H9 (cell line): ENCODE results near the gene NTRK3. TPM values are rescaled to one million over a fixed set of nuclear protein-coding genes. Genes with fewer than 3 reads are reported as not detected.

Experiments
- DNase-seq: peaks from one replicate; pipeline ENCODE4 v3.0.0-alpha.2; 2017
- H2AFZ ChIP-seq: one replicate; pipeline ENCODE4 v1.6.1; 2013; ENCODE audit warnings: mild to moderate bottlenecking, low read length, control low read depth, moderate library complexity
- H2AK5ac ChIP-seq: 2 replicates; pipeline ENCODE4 v1.6.1; 2013; ENCODE audit warnings: low read length, control low read depth, mixed read lengths; ENCODE audit not compliant: insufficient read length
- H2BK120ac ChIP-seq: one replicate; pipeline ENCODE4 v1.6.1; 2013; ENCODE audit warnings: low read depth, mild to moderate bottlenecking, low read length, control low read depth, inconsistent platforms; ENCODE audit not compliant: poor library complexity, severe bottlenecking
- H2BK12ac ChIP-seq: 2 replicates; pipeline ENCODE4 v1.6.1; 2013; ENCODE audit warnings: low read length, control low read depth, mixed read lengths, low read depth; ENCODE audit not compliant: insufficient read length
- H2BK15ac ChIP-seq: 2 replicates; pipeline ENCODE4 v1.6.1; 2013; ENCODE audit warnings: low read depth, low read length, control low read depth
- H2BK20ac ChIP-seq: one replicate; pipeline ENCODE4 v1.6.1; 2013; ENCODE audit warnings: low read depth, mild to moderate bottlenecking, low read length, control low read depth, inconsistent platforms; ENCODE audit not compliant: poor library complexity, severe bottlenecking
- H2BK5ac ChIP-seq: 2 replicates; pipeline ENCODE4 v1.6.1; 2013; ENCODE audit warnings: low read length, control low read depth, mixed read lengths; ENCODE audit not compliant: insufficient read length
- H3K14ac ChIP-seq: 2 replicates; pipeline ENCODE4 v1.6.1; 2013; ENCODE audit warnings: low read length, control low read depth; ENCODE audit not compliant: insufficient read depth
- H3K18ac ChIP-seq: 2 replicates; pipeline ENCODE4 v1.6.1; 2013; ENCODE audit warnings: low read depth, mild to moderate bottlenecking, mixed read lengths, low read length, control low read depth; ENCODE audit not compliant: insufficient read length
- H3K23ac ChIP-seq: 2 replicates; pipeline ENCODE4 v1.6.1; 2013; ENCODE audit warnings: low read length, control low read depth, mixed read lengths, low read depth; ENCODE audit not compliant: insufficient read length
- H3K23me2 ChIP-seq: 2 replicates; pipeline ENCODE4 v1.6.1; 2013; ENCODE audit warnings: low read depth, mild to moderate bottlenecking, mixed read lengths, low read length, control low read depth; ENCODE audit not compliant: insufficient read length, poor library complexity, severe bottlenecking
- H3K27ac ChIP-seq: 2 replicates; pipeline ENCODE4 v1.5.1; 2013; ENCODE audit warnings: low read length, control low read depth, mixed read lengths, low read depth; ENCODE audit not compliant: insufficient read length
- H3K27me3 ChIP-seq: 2 replicates; pipeline ENCODE4 v1.6.1; 2013; ENCODE audit warnings: low read length, control low read depth, inconsistent platforms; ENCODE audit not compliant: insufficient read depth
- H3K4ac ChIP-seq: 2 replicates; pipeline ENCODE4 v1.6.1; 2013; ENCODE audit warnings: low read depth, mild to moderate bottlenecking, control low read depth, inconsistent platforms, low read length, moderate library complexity
- H3K4me1 ChIP-seq: 2 replicates; pipeline ENCODE4 v1.6.1; 2013; ENCODE audit warnings: low read length, control low read depth, inconsistent platforms; ENCODE audit not compliant: insufficient read depth
- H3K4me2 ChIP-seq: 2 replicates; pipeline ENCODE4 v1.6.1; 2013; ENCODE audit warnings: low read length, control low read depth, mixed read lengths; ENCODE audit not compliant: insufficient read length, insufficient read depth
- H3K56ac ChIP-seq: 2 replicates; pipeline ENCODE4 v1.6.1; 2013; ENCODE audit warnings: low read depth, mild to moderate bottlenecking, mixed read lengths, low read length, control low read depth; ENCODE audit not compliant: insufficient read length
- H3K79me1 ChIP-seq: 2 replicates; pipeline ENCODE4 v1.6.1; 2013; ENCODE audit warnings: low read depth, mild to moderate bottlenecking, moderate library complexity, low read length, control low read depth, inconsistent platforms; ENCODE audit not compliant: insufficient read depth, poor library complexity, severe bottlenecking
- H3K79me2 ChIP-seq: 2 replicates; pipeline ENCODE4 v1.6.1; 2013; ENCODE audit warnings: low read length, control low read depth, inconsistent platforms; ENCODE audit not compliant: insufficient read depth
- H3K9ac ChIP-seq: 2 replicates; pipeline ENCODE4 v1.6.1; 2013; ENCODE audit warnings: low read length, control low read depth, mixed read lengths; ENCODE audit not compliant: insufficient read length; ENCODE audit errors: extremely low read depth
- H3K9me3 ChIP-seq: one replicate; pipeline ENCODE4 v1.6.1; 2013; ENCODE audit warnings: low read depth, low read length, inconsistent platforms; ENCODE audit not compliant: control insufficient read depth
- H3T11ph ChIP-seq: one replicate; pipeline ENCODE4 v1.6.1; 2013; ENCODE audit warnings: mild to moderate bottlenecking, low read length, control low read depth, inconsistent platforms
- H4K20me1 ChIP-seq: one replicate; pipeline ENCODE4 v1.6.1; 2013; ENCODE audit not compliant: control insufficient read depth, insufficient read length, insufficient read depth
- H4K5ac ChIP-seq: 2 replicates; pipeline ENCODE4 v1.6.1; 2013; ENCODE audit warnings: low read depth, mild to moderate bottlenecking, mixed read lengths, low read length, control low read depth; ENCODE audit not compliant: insufficient read length
- H4K8ac ChIP-seq: replicated peaks from 2 replicates; pipeline ENCODE4 v1.6.1; 2013; ENCODE audit warnings: low read length, control low read depth, mixed read lengths, low read depth; ENCODE audit not compliant: insufficient read length
- H4K91ac ChIP-seq: 2 replicates; pipeline ENCODE4 v1.6.1; 2013; ENCODE audit warnings: low read depth, mild to moderate bottlenecking, moderate library complexity, mixed read lengths, low read length, control low read depth; ENCODE audit not compliant: insufficient read length
- H3K27ac Mint-ChIP-seq, 3 experiments: 2 replicates in 2 of 3; 3 replicates in 1 of 3; pipeline ENCODE4 v1.8.0; 2020 to 2021; ENCODE audit warnings: mixed read lengths in 3 of 3, mild to moderate bottlenecking in 1 of 3, moderate library complexity in 1 of 3
- H3K27me3 Mint-ChIP-seq: 2 replicates; pipeline ENCODE4 v1.8.0; 2021; ENCODE audit warnings: low read depth, mild to moderate bottlenecking, moderate library complexity, mixed read lengths
- H3K36me3 Mint-ChIP-seq, 3 experiments: 2 replicates in 2 of 3; 3 replicates in 1 of 3; pipeline ENCODE4 v1.8.0; 2020 to 2021; ENCODE audit warnings: low read depth in 3 of 3, mixed read lengths in 3 of 3; ENCODE audit not compliant: insufficient read depth in 1 of 3
- H3K4me1 Mint-ChIP-seq, 2 experiments: 2 replicates each; pipeline ENCODE4 v1.8.0; 2020; ENCODE audit warnings: mixed read lengths in 2 of 2
- H3K4me3 Mint-ChIP-seq, 2 experiments: 2 replicates in 1 of 2; 3 replicates in 1 of 2; pipeline ENCODE4 v1.8.0; 2020 to 2021; ENCODE audit warnings: mild to moderate bottlenecking in 2 of 2, mixed read lengths in 2 of 2, moderate library complexity in 1 of 2
- H3K9me3 Mint-ChIP-seq, 2 experiments: 2 replicates in 1 of 2; 3 replicates in 1 of 2; pipeline ENCODE4 v1.8.0; 2020; ENCODE audit warnings: mild to moderate bottlenecking in 2 of 2, mixed read lengths in 2 of 2, moderate library complexity in 1 of 2
- WGBS: extraction: QIAGEN DNeasy Blood & Tissue Kit; methylation state at CpG from one replicate; pipeline ENCODE4 v1.1.7; 2013; ENCODE audit warnings: missing lambda C conversion rate, low lambda C conversion rate, mixed read lengths; ENCODE audit not compliant: insufficient read length; ENCODE audit errors: extremely low coverage; 5-methylcytosine and 5-hydroxymethylcytosine counted together
- total RNA-seq: library from RNA; stranded (reverse); gene quantifications from 2 replicates; pipeline ENCODE4 v1.2.1, GENCODE V29; 2021
- TF ChIP-seq, protein P1 (sequence below): fragments of 200-600 bp; sonication (generic); conservative IDR thresholded peaks from 3 replicates; pipeline ENCODE4 v1.8.0; 2021; ENCODE audit warnings: antibody characterized with exemption, mild to moderate bottlenecking

Gene NTRK3
- total RNA-seq, 1 experiment from 2014 or later = 2.5 TPM

DNA sequence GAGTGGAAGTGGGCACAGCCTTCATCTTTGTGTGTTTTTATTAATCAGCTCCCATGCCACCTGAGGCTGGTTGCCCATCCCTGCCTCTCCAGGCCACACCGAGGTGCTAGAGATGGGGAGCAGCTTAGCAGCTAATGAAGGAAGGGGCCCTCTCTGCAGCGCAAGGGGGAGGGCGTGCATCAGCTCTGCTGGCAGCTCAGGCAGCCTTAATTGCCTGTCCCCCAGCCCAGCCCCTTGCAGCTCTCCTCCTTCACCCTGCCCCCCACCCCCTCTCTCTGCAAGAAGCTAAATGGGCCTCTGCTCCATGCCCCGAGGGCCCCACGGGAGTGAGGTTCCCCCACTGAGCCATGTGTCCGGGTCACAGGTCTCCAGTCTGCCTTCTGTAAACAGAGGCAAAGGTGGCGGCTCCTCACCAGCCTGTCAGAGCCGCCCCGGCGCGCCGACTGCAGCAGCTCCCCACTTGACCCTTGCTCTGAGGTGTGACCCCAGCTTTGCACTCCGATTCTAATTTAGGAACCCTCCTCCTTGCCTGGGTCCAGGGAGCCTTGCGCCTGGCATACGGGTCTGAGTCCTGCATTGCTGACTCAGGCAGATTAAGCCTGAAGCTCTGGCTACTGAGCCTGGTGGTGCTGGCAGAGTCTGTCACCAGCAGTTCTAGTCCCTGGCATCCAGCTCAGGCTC is 27.9 kb upstream of the NTRK3 start:
- no peak overlapping the region for H2BK5ac ChIP-seq
- no peak overlapping the region for H3K27ac ChIP-seq
- Mint-ChIP-seq H3K9me3 (peaks cover 0 to 4% of the 10 kb centered on the region in 2 experiments; a peak in 1 of 5 replicates), H3K36me3 (no peaks in the 10 kb centered on the region; a peak in 1 of 7 replicates), H3K4me3 (no peak overlapping the region), H3K4me1 (peaks cover 14 to 25% of the 10 kb centered on the region in 2 experiments), H3K27me3 (peaks cover 57% of the 10 kb centered on the region), H3K27ac (peak overlapping the region in 1 of 3 experiments; percentile 59; a peak in 1 of 7 replicates)
- H3K9ac ChIP-seq = no peak overlapping the region
- H4K8ac ChIP-seq = no peak overlapping the region
- no peak overlapping the region for H3K4me2 ChIP-seq
- H3K14ac ChIP-seq = 0 out of 2 replicates have a peak overlapping the region, but pooled peaks have one; percentile 5
- no peak overlapping the region for H3K56ac ChIP-seq
- no peak overlapping the region for H2BK12ac ChIP-seq
- no CpG with 5 or more reads among the region's 15 CpGs for WGBS
- no peak overlapping the region for H2BK15ac ChIP-seq
- no peaks in the 10 kb centered on the region for H3K79me2 ChIP-seq
- H3K4me1 ChIP-seq = no peaks in the 10 kb centered on the region
- no peak overlapping the region for H2AFZ ChIP-seq
- H2BK120ac ChIP-seq = no peak overlapping the region
- H3K27me3 ChIP-seq = no peaks in the 10 kb centered on the region; the same call in 1 of the 2 replicates
- no peak overlapping the region for H3T11ph ChIP-seq
- H3K23ac ChIP-seq = no peak overlapping the region
- H4K5ac ChIP-seq = no peak overlapping the region
- H3K79me1 ChIP-seq = no peaks in the 10 kb centered on the region
- peaks cover 2% of the 10 kb centered on the region for H4K20me1 ChIP-seq
- no peak overlapping the region for H3K18ac ChIP-seq
- H4K91ac ChIP-seq = no peak overlapping the region
- no peak overlapping the region for H2AK5ac ChIP-seq
- H3K4ac ChIP-seq = no peak overlapping the region
- H2BK20ac ChIP-seq = no peak overlapping the region
- TF ChIP-seq, protein P1, sequence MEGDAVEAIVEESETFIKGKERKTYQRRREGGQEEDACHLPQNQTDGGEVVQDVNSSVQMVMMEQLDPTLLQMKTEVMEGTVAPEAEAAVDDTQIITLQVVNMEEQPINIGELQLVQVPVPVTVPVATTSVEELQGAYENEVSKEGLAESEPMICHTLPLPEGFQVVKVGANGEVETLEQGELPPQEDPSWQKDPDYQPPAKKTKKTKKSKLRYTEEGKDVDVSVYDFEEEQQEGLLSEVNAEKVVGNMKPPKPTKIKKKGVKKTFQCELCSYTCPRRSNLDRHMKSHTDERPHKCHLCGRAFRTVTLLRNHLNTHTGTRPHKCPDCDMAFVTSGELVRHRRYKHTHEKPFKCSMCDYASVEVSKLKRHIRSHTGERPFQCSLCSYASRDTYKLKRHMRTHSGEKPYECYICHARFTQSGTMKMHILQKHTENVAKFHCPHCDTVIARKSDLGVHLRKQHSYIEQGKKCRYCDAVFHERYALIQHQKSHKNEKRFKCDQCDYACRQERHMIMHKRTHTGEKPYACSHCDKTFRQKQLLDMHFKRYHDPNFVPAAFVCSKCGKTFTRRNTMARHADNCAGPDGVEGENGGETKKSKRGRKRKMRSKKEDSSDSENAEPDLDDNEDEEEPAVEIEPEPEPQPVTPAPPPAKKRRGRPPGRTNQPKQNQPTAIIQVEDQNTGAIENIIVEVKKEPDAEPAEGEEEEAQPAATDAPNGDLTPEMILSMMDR = no peak
- no peaks in the 10 kb centered on the region for H3K23me2 ChIP-seq
- no peak for DNase-seq
- no peaks in the 10 kb centered on the region for H3K9me3 ChIP-seq
